A549 (cell line): Measurements from ENCODE around the gene CNPY4. TPM values are rescaled to one million over a fixed set of nuclear protein-coding genes. Genes with fewer than 3 reads are reported as not detected.

Experiments used
- ATAC-seq, 2 experiments: fragments of 200-7000 bp in 1 of 2; fragments of >200 bp in 1 of 2; cut with Nextera tagmentation in 1 of 2; cut with Tn5 transposase in 1 of 2; 3 replicates each; pipeline versions ENCODE4 v1.8.0 to v1.9.1; 2018 to 2020; ENCODE audit warnings: mild to moderate bottlenecking in 1 of 2, moderate library complexity in 1 of 2
- CTCF ChIA-PET: fragments of 300-600 bp; sonication (Branson Sonifier 250); formaldehyde crosslinking; extraction: SDS; loops from one replicate; lab custom pipeline; 2021; ENCODE audit warnings: antibody characterized with exemption, inconsistent platforms; lab: Yijun Ruan, JAX
- POLR2A ChIA-PET: fragments of 350-600 bp; formaldehyde crosslinking; extraction: SDS; loops from one replicate; lab custom pipeline; 2021; ENCODE audit warnings: antibody characterized with exemption, inconsistent platforms; lab: Yijun Ruan, JAX
- DNase-seq, 2 experiments: peaks; one replicate each; pipeline versions ENCODE4 v3.0.0 to v3.0.0-alpha.2; 2011 to 2016; ENCODE audit warnings: low read depth in 1 of 2, low spot score in 1 of 2
- FAIRE-seq: peaks from 2 replicates; lab custom pipeline; 2011; peaks lifted over from hg19 to GRCh38; lab: Jason Lieb, UNC
- H3K27ac ChIP-seq, 2 experiments: fragments of >200 bp; sonication (Bioruptor Twin); formaldehyde crosslinking; 3 replicates each; pipeline ENCODE4 v1.5.1; 2016 to 2017
- H3K4me1 ChIP-seq: fragments of >200 bp; sonication (Bioruptor Twin); formaldehyde crosslinking; 3 replicates; pipeline ENCODE4 v1.6.1; 2016
- H3K4me2 ChIP-seq: fragments of >200 bp; sonication (Bioruptor Twin); formaldehyde crosslinking; 3 replicates; pipeline ENCODE4 v1.6.1; 2016
- H3K4me3 ChIP-seq: fragments of >200 bp; sonication (Bioruptor Twin); formaldehyde crosslinking; 3 replicates; pipeline ENCODE4 v1.5.1; 2016
- H3K9me3 ChIP-seq: fragments of >200 bp; sonication (Bioruptor Twin); formaldehyde crosslinking; 3 replicates; pipeline ENCODE4 v1.6.1; 2016
- CHD2 ChIP-seq: fragments of 150-350 bp; IDR thresholded peaks from 2 replicates; pipeline ENCODE4 v1.6.1; 2014; ENCODE audit warnings: low read length; ENCODE audit not compliant: partially characterized antibody
- CHD4 ChIP-seq: fragments of 200-600 bp; sonication (generic); IDR thresholded peaks from 2 replicates; pipeline ENCODE4 v1.6.1; 2016; ENCODE audit warnings: antibody characterized with exemption, mild to moderate bottlenecking, borderline replicate concordance
- EHF ChIP-seq: fragments of 250-450 bp; sonication (Bioruptor Pico); IDR thresholded peaks from 2 replicates; pipeline ENCODE4 v1.5.0; 2020; ENCODE audit warnings: mild to moderate bottlenecking
- EP300 ChIP-seq, 2 experiments: fragments of >200 bp; sonication (Bioruptor Twin); formaldehyde crosslinking; IDR thresholded peaks; 2 replicates in 1 of 2; 3 replicates in 1 of 2; pipeline ENCODE4 v1.6.1; 2016 to 2017
- FOSL2 ChIP-seq, 2 experiments: fragments of 450-650 bp in 1 of 2; fragments of >200 bp in 1 of 2; sonication (Bioruptor Twin) in 1 of 2; formaldehyde crosslinking; IDR thresholded peaks; 2 replicates each; pipeline versions ENCODE4 v1.5.0 to v1.6.1; 2016 to 2020; ENCODE audit warnings: mild to moderate bottlenecking in 1 of 2, moderate library complexity in 1 of 2
- HDAC2 ChIP-seq: fragments of 200-600 bp; sonication (generic); IDR thresholded peaks from 2 replicates; pipeline ENCODE4 v1.6.1; 2016
- HES2 ChIP-seq: fragments of >200 bp; sonication (Bioruptor Twin); formaldehyde crosslinking; IDR thresholded peaks from 2 replicates; pipeline ENCODE4 v1.6.1; 2016
- HEYL ChIP-seq: fragments of 250-450 bp; sonication (Bioruptor Pico); IDR thresholded peaks from 2 replicates; pipeline ENCODE4 v1.8.0; 2021; ENCODE audit warnings: mild to moderate bottlenecking, moderate library complexity
- KDM1A ChIP-seq: fragments of 200-600 bp; sonication (generic); IDR thresholded peaks from 2 replicates; pipeline ENCODE4 v1.6.1; 2016; ENCODE audit warnings: low read depth, mild to moderate bottlenecking
- KDM5A ChIP-seq: fragments of 200-600 bp; sonication (generic); IDR thresholded peaks from 2 replicates; pipeline ENCODE4 v1.6.1; 2016; ENCODE audit warnings: antibody characterized with exemption, mild to moderate bottlenecking
- MYC ChIP-seq: IDR thresholded peaks from 2 replicates; pipeline ENCODE4 v1.6.1; 2012; ENCODE audit warnings: mild to moderate bottlenecking, inconsistent platforms, low read length, improper control_type of control experiment, borderline replicate concordance
- NR3C1 ChIP-seq: fragments of >200 bp; sonication (Bioruptor Twin); formaldehyde crosslinking; IDR thresholded peaks from 3 replicates; pipeline ENCODE4 v1.6.1; 2017
- PHF8 ChIP-seq: fragments of 200-600 bp; sonication (generic); IDR thresholded peaks from 2 replicates; pipeline ENCODE4 v1.6.1; 2016; ENCODE audit warnings: low read depth, mild to moderate bottlenecking, antibody characterized with exemption, moderate library complexity, borderline replicate concordance
- RAD21 ChIP-seq, 2 experiments: fragments of >200 bp in 1 of 2; sonication (Bioruptor Twin) in 1 of 2; formaldehyde crosslinking in 1 of 2; IDR thresholded peaks in 1 of 2; conservative IDR thresholded peaks in 1 of 2; 2 replicates in 1 of 2; 3 replicates in 1 of 2; pipeline ENCODE4 v1.6.1; 2012 to 2018; ENCODE audit warnings: inconsistent platforms in 1 of 2
- RFX5 ChIP-seq: fragments of 450-650 bp; IDR thresholded peaks from 2 replicates; pipeline ENCODE4 v1.7.1; 2014; ENCODE audit warnings: antibody characterized with exemption, mild to moderate bottlenecking, moderate library complexity
- SMC3 ChIP-seq: fragments of >200 bp; sonication (Bioruptor Twin); formaldehyde crosslinking; IDR thresholded peaks from 3 replicates; pipeline ENCODE4 v1.6.1; 2018; ENCODE audit warnings: inconsistent platforms
- SREBF2 ChIP-seq: fragments of 450-650 bp; IDR thresholded peaks from 2 replicates; pipeline ENCODE4 v1.6.1; 2014; ENCODE audit warnings: mild to moderate bottlenecking, moderate library complexity
- ZFP36 ChIP-seq: fragments of 450-650 bp; IDR thresholded peaks from 2 replicates; pipeline ENCODE4 v1.6.1; 2014; ENCODE audit warnings: borderline replicate concordance; ENCODE audit not compliant: partially characterized antibody
- ZSCAN20 ChIP-seq: fragments of 250-450 bp; sonication (Bioruptor Pico); IDR thresholded peaks from 2 replicates; pipeline ENCODE4 v1.8.0; 2022; ENCODE audit warnings: mild to moderate bottlenecking, moderate library complexity
- WGBS: methylation state at CpG from one replicate; pipeline ENCODE4 v1.1.6; 2017; ENCODE audit errors: missing lambda C conversion rate; 5-methylcytosine and 5-hydroxymethylcytosine counted together
- polyA plus RNA-seq, 4 experiments: library from polyadenylated mRNA; depleted of rRNA in 3 of 4; stranded (reverse); fragments of >200 nt; fragmentation: RNase III in 1 of 4; extraction: RNeasy Plus Mini Kit Qiagen cat#74134 plus additional on column Dnase treatment in 1 of 4; gene quantifications; 2 replicates in 3 of 4; 3 replicates in 1 of 4; pipeline ENCODE4 v1.2.3, GENCODE V29; 2011 to 2017

Gene CNPY4
- polyA plus RNA-seq, 2 of the 4 experiments (the other 2 are of a cell fraction): 11.7 to 22.8 TPM

DNA sequence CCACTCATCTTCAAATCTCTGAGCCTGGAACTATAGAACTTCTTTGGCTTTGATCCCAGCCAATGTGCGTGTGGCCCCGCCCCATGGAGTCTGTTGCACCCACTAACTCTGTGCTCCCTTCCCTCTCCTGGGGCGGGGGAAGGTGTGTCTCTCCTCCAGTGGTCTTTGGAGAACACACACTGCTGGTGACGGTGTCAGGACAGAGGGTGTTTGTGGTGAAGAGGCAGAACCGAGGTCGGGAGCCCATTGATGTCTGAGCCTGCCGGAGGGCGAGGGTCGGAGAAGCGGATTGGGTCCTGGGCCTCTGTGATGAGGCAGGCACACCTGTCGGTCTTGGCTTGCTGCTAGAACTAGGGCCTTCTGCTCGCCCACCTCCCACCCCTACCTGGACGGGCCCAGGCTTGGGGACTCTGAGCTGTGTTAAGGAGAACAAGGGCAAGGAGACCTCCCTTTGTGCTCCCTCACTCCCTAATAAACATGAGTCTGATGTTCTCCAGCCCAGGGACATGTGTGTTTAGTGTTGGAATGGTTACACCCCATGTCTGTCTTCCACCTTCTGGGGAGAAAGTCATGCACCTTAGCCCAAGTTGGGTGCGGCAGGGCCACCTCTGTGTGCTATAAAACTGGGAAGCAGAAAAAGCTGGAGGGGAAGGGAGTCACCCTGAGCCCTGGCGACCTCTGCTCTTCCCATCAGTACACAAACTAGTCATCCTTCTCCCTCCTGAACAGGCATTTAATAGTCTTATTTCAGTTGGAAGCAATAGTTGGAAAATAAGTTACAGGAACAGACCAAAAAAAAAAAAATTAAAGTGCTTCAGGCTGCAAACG is 34.5 kb downstream of the CNPY4 start:
- DNase-seq: no peak
- Histone ChIP-seq H3K4me2 (no peak overlapping the region), H3K9me3 (no peaks in the 10 kb centered on the region), H3K27ac (no peak overlapping the region), H3K4me3 (no peak overlapping the region), H3K4me1 (peaks cover 43% of the 10 kb centered on the region)
- ChIA-PET POLR2A (interaction anchor here (0.7 kb wide), 1 partner anchor 39 kb away, joined by 3 read pairs; no protein-coding TSS in a partner anchor), CTCF (interaction anchor here (23.1 kb wide), 1 partner anchor 20 kb away, joined by 245 read pairs; no protein-coding TSS in a partner anchor)
- FAIRE-seq: no peak
- ATAC-seq: no peak
- 76% methylated on average over 16 of the region's 16 CpGs for WGBS
- TF ChIP-seq SMC3: no peak
- no peak for TF ChIP-seq HES2
- no peak for TF ChIP-seq HDAC2
- no peak for TF ChIP-seq HEYL (CRISPR knock-in tag)
- no peak for TF ChIP-seq CHD2
- TF ChIP-seq KDM5A: no peak
- TF ChIP-seq NR3C1: no peak
- TF ChIP-seq CHD4: no peak
- no peak for TF ChIP-seq EHF (CRISPR knock-in tag)
- TF ChIP-seq ZSCAN20 (CRISPR knock-in tag): no peak
- no peak for TF ChIP-seq FOSL2 (IDR thresholded peaks at IDR 0.05)
- no peak for TF ChIP-seq FOSL2 (CRISPR knock-in tag; IDR thresholded peaks at IDR 0.05)

DNA sequence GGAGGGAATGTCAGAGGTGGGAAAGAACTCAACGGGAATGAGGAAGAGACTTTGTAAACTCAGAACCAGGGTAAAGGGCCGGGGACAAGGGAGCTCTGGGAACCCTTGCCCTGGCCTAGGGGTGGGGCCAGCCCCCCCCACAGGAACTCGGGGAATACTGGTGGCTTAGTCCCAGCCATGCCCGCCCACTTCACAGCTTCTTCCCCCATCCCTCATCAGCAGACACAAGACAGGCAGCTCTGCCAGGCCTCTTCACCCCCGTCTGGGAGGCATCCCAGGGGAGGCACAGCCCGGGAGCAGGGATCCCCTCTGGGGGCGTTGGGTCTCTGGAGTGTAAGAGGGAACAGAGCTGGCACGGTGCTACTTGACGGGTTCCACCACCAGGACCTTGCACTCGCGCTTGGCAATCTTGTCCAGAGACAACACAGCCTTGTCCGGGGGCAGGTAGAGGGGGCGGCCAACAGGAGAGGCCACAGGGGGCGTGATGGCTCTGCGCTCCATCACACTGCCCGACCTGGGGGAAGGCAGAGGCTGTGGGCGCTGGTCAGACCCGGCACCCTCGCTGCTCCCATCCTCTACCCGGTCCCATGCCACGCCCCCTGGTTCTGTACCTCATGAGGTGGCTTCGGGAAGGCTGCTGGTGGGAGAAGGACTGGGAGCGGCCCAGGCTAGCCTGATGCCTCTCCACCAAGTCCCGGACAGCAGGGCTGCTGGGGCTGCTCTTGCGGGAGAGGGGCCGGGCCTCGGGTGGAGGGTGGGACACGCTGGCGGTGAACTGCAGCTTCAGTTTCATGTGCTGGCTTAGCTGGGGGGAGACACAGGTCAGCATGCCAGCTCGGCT is 35.4 kb downstream of the CNPY4 start:
- Histone ChIP-seq H3K4me1 (peaks cover 45% of the 10 kb centered on the region), H3K27ac (no peak overlapping the region), H3K4me2 (no peak overlapping the region), H3K9me3 (no peaks in the 10 kb centered on the region), H3K4me3 (no peak overlapping the region)
- DNase-seq (no peak), FAIRE-seq (no peak), ATAC-seq (no peak)
- ChIA-PET POLR2A (interaction anchor here (0.5 kb wide), 1 partner anchor 9 kb away, joined by 4 read pairs; no protein-coding TSS in a partner anchor), CTCF (interaction anchor here (0.8 to 23.1 kb wide), 4 partner anchors 21 to 310 kb away, joined by 3 to 245 read pairs (median 4); no protein-coding TSS in a partner anchor)
- 70% methylated on average over 14 of the region's 30 CpGs for WGBS
- TF ChIP-seq RAD21 (conservative IDR thresholded peaks at IDR 0.05 in 1 of 2, IDR thresholded peaks at IDR 0.05 in 1 of 2) (no peak), RFX5 (no peak), CHD4 (no peak), SREBF2 (no peak), PHF8 (no peak), SMC3 (no peak)

DNA sequence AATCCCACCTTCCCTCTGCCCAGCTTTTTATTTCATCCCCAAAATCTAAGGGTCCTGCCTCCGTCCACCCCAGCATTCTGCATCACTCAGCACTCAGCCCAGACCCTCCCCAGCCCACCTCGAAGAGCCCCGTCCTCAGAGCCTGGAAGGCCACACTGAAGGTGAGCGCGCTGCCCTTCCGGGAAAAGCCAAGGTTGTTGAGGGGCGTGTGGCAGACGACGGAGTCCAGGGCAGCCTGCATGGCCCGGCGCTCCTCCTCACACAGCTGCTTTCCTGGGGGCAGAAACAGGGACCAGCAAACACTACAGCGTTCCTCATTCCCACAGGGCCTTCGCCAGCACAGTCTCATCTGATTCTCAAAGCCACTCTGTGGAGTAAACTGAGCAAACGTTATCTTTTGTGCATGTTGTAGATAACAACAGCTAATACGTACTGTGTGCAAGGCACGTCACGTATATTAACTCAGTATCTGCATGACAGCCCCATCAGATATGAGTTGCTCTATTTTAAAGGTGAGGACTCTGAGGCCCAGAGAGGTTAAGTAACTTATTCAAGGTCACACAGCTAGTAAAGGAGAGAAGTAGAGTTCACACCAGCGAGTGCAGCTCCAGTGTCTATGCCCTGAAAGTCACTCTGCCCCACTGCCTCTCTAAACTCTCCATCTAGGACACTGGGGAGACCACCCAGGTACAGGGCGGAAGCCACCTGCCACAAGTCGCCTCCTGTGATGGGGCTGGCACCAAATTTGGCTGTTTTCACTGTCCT is 36.3 kb downstream of the CNPY4 start:
- CTCF ChIA-PET: interaction anchor here (0.8 to 23.1 kb wide), 6 partner anchors 11 to 310 kb away, joined by 3 to 245 read pairs (median 4); no protein-coding TSS in a partner anchor
- DNase-seq (no peak), FAIRE-seq (no peak)
- no peak overlapping the region for H3K27ac ChIP-seq
- POLR2A ChIA-PET: interaction anchor here (0.5 kb wide), 1 partner anchor 8 kb away, joined by 4 read pairs; no protein-coding TSS in a partner anchor
- H3K4me2 ChIP-seq: no peak overlapping the region
- H3K4me3 ChIP-seq: no peak overlapping the region
- H3K4me1 ChIP-seq: peaks cover 39% of the 10 kb centered on the region
- WGBS: 89% methylated on average over 20 of the region's 20 CpGs
- no peaks in the 10 kb centered on the region for H3K9me3 ChIP-seq
- TF ChIP-seq MYC (no peak), EP300 (IDR thresholded peaks at IDR 0.05) (no peak), KDM1A (peak; percentile 89; the same call in 1 of the 2 replicates), HDAC2 (no peak; the same call in 1 of the 2 replicates), ZFP36 (peak; percentile 63)
- TF ChIP-seq, all 56 proteins: peak for 2
- ATAC-seq: no peak
